ENCODE measurements around the gene ATR. TPM values are rescaled to one million over a fixed set of nuclear protein-coding genes. Genes with fewer than 3 reads are reported as not detected.
"Not testable (repeated sequence)": the region's sequence is repeated elsewhere in the genome, so short reads cannot be mapped to it uniquely, and the experiment has no call there.

The ATR gene
- total RNA-seq, 1 donor from 2014 or later = 8.3 TPM

- Histone ChIP-seq H3K27ac (no peak overlapping the region), H3K4me1 (no peaks in the 10 kb centered on the region), H3K4me3 (no peak overlapping the region), H3K27me3 (no peaks in the 10 kb centered on the region), H3K36me3 (peaks cover 8 to 13% of the 10 kb centered on the region in 2 donors), H3K9me3 (no peaks in the 10 kb centered on the region)
- no peak for DNase-seq (ENCODE audit: low spot score in 2 of 2)
- TF ChIP-seq CTCF (IDR thresholded peaks at IDR 0.05) = no peak
- intact Hi-C loops (cut with DNase I) = no loop called here
Measured at GRCh38 chr3:142566096-142566495, 12.4 kb downstream of the ATR start.

GRCh38 chr3:142563496-142563997 is 15.0 kb downstream of the ATR start:
- peaks cover 15 to 19% of the 10 kb centered on the region in 2 donors for H3K36me3 ChIP-seq
- H3K9me3 ChIP-seq = no peaks in the 10 kb centered on the region
- H3K4me3 ChIP-seq = no peak overlapping the region
- no peak for DNase-seq (ENCODE audit: low spot score in 2 of 2)
- H3K4me1 ChIP-seq = no peaks in the 10 kb centered on the region
- intact Hi-C loops (cut with DNase I) = no loop called here
- no peak overlapping the region for H3K27ac ChIP-seq
- TF ChIP-seq CTCF (IDR thresholded peaks at IDR 0.05) = no peak
- no peaks in the 10 kb centered on the region for H3K27me3 ChIP-seq

- no peak overlapping the region for H3K4me3 ChIP-seq
- no peak overlapping the region for H3K27ac ChIP-seq
- H3K9me3 ChIP-seq = no peaks in the 10 kb centered on the region
- H3K36me3 ChIP-seq = peaks cover 30 to 49% of the 10 kb centered on the region in 2 donors
- no peaks in the 10 kb centered on the region for H3K4me1 ChIP-seq
- intact Hi-C loops (cut with DNase I) = no loop called here
- DNase-seq (ENCODE audit: low spot score in 2 of 2) = no peak
- no peaks in the 10 kb centered on the region for H3K27me3 ChIP-seq
- no peak for TF ChIP-seq CTCF (IDR thresholded peaks at IDR 0.05)
Measured at GRCh38 chr3:142560118-142560517, 18.4 kb downstream of the ATR start.

GRCh38 chr3:142553741-142554140 is 24.8 kb downstream of the ATR start:
- H3K36me3 ChIP-seq = peaks cover 36 to 73% of the 10 kb centered on the region in 2 donors

GRCh38 chr3:142552579-142552978 is 26.0 kb downstream of the ATR start:
- intact Hi-C loops (cut with DNase I); H3K4me3 ChIP-seq; H3K4me1 ChIP-seq; DNase-seq (ENCODE audit: low spot score in 2 of 2); H3K27me3 ChIP-seq; H3K27ac ChIP-seq; H3K9me3 ChIP-seq: not testable (repeated sequence)
- H3K36me3 ChIP-seq = peaks cover 35 to 76% of the 10 kb centered on the region in 2 donors

More at GRCh38 chr3:142553741-142554140, 24.8 kb downstream of the ATR start:
- no peak overlapping the region for H3K4me3 ChIP-seq
- no peak for DNase-seq (ENCODE audit: low spot score in 2 of 2)
- no peak overlapping the region for H3K27ac ChIP-seq
- H3K9me3 ChIP-seq = no peaks in the 10 kb centered on the region
- intact Hi-C loops (cut with DNase I) = no loop called here
- no peaks in the 10 kb centered on the region for H3K27me3 ChIP-seq
- no peaks in the 10 kb centered on the region for H3K4me1 ChIP-seq
- no peak for TF ChIP-seq CTCF (IDR thresholded peaks at IDR 0.05)

- intact Hi-C loops (cut with DNase I) = no loop called here
- no peaks in the 10 kb centered on the region for H3K4me1 ChIP-seq
- H3K4me3 ChIP-seq = no peak overlapping the region
- H3K36me3 ChIP-seq = peaks cover 21 to 67% of the 10 kb centered on the region in 2 donors
- no peak overlapping the region for H3K27ac ChIP-seq
- no peak for DNase-seq (ENCODE audit: low spot score in 2 of 2)
- H3K27me3 ChIP-seq = no peaks in the 10 kb centered on the region
- TF ChIP-seq CTCF (IDR thresholded peaks at IDR 0.05) = no peak
- H3K9me3 ChIP-seq = no peaks in the 10 kb centered on the region
Measured at GRCh38 chr3:142549986-142550385, 28.5 kb downstream of the ATR start.
